NCI-H748 (cell line): ENCODE results near the gene EGF.

Experiments
- DNase-seq: peaks from one replicate; lab custom pipeline; 2025; ENCODE audit not compliant: unreplicated experiment; lab: John Stamatoyannopoulos, UW

EGF gene

DNA sequence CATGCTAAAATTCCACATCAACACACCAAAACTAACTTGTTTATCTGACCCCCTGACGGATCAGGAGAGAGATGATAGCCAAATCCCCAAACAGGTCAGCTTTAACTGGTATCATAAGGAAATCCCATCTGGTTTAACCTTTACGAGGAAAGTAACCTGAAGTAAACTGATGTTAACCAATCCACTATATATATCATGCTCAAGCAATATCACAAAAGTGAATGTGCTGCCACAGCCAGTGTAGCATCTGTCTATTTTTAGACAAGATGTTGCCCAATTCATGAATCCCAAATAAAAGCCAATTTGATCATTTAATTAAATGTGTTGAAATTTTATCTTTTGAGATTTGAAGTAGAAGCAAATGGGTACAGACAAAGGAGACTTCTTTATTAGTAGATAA lies 44.5 kb downstream of the EGF start:
- DNase-seq: no peak

- no peak for DNase-seq
Measured at GRCh38 chr4:109959195-109959594, 46.5 kb downstream of the EGF start.

DNA sequence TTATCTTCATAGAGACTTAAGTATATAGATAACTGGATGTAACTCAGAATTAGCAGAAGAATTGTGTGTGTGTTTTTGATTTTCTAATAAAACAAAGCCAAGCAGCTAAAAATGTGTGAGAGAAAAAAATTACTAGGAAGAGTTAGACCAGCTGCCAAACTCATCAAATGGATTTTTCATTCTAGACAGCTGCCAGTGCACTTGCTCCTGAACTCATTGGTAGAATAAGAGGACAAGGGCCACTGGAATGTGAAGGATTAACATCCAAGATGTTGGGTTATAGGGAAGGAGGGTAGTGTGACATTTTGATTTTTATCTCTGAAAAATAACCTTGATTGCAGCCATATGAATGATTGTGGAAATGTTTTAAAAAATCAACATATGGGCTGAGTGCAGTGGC lies 49.7 kb downstream of the EGF start:
- no peak for DNase-seq

- DNase-seq: no peak
Measured at GRCh38 chr4:109966891-109967481, 54.3 kb downstream of the EGF start.

DNA sequence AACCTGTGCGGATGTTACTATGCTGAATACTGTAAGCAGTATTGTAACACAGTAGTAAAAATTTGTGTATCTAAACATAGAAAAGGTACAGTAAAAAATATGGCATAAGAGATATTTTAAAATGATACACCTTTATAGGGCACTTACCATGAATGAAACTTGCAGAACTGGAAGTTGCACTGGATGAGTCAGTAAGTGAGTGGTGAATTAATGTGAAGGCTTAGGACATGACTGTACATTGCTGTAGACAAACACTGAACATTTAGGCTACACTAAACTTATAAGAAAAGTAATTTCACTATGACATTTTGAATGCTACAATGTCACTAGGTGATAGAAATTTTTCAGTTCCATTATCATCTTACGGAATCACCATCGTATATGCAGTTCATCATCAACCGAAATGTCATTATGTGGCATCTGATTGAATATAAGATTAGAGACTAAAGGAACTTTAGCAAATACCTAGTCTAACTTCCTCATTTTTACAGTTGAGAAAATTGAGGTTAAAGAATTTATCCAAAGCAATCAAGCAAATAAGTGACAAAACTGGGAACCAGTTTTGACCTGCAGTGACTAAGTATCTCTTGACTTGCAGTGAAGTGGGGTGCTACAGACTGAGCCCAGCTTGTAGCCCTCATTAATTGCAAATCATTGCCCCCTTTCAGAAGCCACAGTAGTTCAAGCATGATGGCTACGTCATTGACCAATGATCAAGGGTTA lies 55.3 kb downstream of the EGF start:
- no peak for DNase-seq

- no peak for DNase-seq
Measured at GRCh38 chr4:109969087-109969486, 56.4 kb downstream of the EGF start.

DNA sequence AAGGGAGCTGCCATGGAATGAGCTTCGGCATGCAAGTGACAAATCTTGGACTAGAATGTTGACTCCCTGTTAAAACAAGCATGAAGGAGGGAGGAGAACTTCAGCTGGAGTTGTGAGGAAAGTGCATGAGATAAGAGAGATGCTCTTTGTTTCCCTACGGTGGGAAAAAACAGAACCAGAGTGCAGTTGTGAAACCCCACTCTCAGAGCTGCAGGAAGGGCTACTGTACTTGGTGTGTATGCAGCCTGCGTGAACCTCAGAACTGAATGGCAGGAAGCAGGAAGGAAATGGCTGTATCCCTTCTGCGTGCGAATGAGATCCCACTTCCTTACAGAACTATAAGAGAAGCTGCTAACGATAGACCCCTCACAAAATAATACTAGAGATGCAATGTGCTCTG lies 57.2 kb downstream of the EGF start:
- no peak for DNase-seq

- no peak for DNase-seq
Measured at GRCh38 chr4:109972786-109973528, 60.3 kb downstream of the EGF start.

- DNase-seq: no peak
Measured at GRCh38 chr4:109973529-109973905, 60.8 kb downstream of the EGF start.

GRCh38 chr4:109976189-109976588 lies 63.5 kb downstream of the EGF start:
- DNase-seq: no peak

- peak; percentile 23 for DNase-seq
Measured at GRCh38 chr4:109977854-109978501, 65.3 kb downstream of the EGF start.

- DNase-seq: no peak
Measured at GRCh38 chr4:109978704-109979454, 66.2 kb downstream of the EGF start.

- DNase-seq: no peak
Measured at GRCh38 chr4:109979920-109980717, 67.4 kb downstream of the EGF start.

DNA sequence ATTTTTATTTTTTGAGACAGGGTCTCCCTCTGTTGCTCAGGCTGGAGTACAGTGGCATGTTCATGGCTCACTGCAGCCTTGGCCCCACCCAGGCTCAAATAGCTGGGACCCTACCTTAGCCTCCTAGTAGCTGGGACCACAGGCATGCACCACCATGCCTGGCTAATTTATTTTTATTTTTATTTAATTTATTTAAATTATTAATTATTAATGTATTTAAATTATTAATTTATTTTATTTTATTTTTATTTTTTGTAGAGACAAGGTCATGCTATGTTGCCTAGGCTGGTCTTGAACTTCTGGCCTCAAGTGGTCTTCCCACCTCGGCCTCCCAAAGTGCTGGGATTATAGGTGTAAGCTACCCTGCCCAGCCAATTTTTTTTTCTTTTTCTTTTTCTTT lies 69.3 kb downstream of the EGF start:
- DNase-seq: no peak

- DNase-seq: no peak
Measured at GRCh38 chr4:109982521-109982920, 69.8 kb downstream of the EGF start.

- DNase-seq: no peak
Measured at GRCh38 chr4:109985993-109986974, 73.6 kb downstream of the EGF start.

DNA sequence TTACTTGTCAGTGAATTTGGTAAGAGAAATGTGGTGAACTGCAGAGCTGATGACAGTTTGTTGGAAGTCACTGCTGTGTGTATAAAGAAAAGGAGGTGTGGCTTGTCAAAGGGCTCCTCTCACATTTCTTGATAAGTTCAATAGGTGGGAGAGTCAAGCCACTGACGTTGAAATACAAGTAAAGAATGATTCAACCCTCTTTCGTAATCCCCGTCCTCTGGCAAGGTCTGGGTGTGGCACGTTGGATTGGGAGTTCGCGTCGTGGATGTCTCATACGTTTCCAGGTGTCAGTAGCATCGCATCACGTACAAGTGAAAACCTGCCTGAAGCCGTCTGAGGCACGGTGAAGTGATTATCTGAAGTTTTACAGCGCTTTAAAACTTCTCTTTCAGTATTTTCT lies 76.4 kb downstream of the EGF start:
- DNase-seq: no peak

DNA sequence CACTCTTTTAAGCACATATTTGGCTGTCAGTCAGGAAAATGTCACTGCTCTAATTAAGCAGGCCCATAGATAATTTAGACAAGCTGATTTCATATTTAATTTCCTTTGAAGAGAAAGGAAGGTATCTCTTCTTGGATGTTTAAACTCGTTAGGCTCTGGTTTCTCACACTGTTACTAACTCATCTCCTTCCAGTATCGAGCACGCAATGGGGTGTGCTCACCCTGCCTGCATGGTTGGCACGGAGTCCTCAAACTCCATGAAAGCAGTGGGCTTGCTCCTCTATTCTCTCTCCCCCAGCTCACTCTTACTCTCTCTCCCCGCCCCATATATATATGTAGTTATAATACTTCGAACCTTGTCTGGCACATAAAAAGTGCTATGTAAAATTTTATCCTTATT lies 76.9 kb downstream of the EGF start:
- DNase-seq: no peak
